Measurements from ENCODE around the gene ZNF32.

DNA sequence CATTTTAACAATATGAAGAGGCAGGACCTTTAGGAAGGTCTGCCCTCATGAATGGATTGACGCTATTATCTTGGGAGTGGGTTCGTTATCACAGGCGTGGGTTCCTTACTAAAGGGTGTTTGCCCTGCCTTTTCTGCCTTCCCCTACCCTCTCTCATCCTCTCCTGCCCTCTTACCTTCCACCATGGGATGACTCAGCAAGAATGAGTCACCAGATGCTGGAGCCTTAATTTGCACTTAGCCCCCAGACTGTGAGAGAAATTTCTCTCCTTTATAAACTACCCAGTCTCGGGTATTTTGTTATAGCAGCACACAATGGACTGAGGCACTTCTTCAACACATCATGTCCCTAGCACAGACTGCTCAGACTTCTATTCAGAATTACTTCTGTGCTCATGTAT lies 31.4 kb upstream of the ZNF32 start:
- TF ChIP-seq, protein P1, sequence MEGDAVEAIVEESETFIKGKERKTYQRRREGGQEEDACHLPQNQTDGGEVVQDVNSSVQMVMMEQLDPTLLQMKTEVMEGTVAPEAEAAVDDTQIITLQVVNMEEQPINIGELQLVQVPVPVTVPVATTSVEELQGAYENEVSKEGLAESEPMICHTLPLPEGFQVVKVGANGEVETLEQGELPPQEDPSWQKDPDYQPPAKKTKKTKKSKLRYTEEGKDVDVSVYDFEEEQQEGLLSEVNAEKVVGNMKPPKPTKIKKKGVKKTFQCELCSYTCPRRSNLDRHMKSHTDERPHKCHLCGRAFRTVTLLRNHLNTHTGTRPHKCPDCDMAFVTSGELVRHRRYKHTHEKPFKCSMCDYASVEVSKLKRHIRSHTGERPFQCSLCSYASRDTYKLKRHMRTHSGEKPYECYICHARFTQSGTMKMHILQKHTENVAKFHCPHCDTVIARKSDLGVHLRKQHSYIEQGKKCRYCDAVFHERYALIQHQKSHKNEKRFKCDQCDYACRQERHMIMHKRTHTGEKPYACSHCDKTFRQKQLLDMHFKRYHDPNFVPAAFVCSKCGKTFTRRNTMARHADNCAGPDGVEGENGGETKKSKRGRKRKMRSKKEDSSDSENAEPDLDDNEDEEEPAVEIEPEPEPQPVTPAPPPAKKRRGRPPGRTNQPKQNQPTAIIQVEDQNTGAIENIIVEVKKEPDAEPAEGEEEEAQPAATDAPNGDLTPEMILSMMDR (conservative IDR thresholded peaks at IDR 0.05), result no peak
- TF ChIP-seq EZH2 (IDR thresholded peaks at IDR 0.05; ENCODE audit: low read depth), result no peak

Measured in PC-9 (cell line).